H9 (cell line): Measurements from ENCODE around the gene EGFR. TPM values are rescaled to one million over a fixed set of nuclear protein-coding genes. Genes with fewer than 3 reads are reported as not detected.

Experiments
- DNase-seq: peaks from one replicate; pipeline ENCODE4 v3.0.0-alpha.2; 2017
- H2AFZ ChIP-seq: one replicate; pipeline ENCODE4 v1.6.1; 2013; ENCODE audit warnings: mild to moderate bottlenecking, low read length, control low read depth, moderate library complexity
- H2AK5ac ChIP-seq: 2 replicates; pipeline ENCODE4 v1.6.1; 2013; ENCODE audit warnings: low read length, control low read depth, mixed read lengths; ENCODE audit not compliant: insufficient read length
- H2BK120ac ChIP-seq: one replicate; pipeline ENCODE4 v1.6.1; 2013; ENCODE audit warnings: low read depth, mild to moderate bottlenecking, low read length, control low read depth, inconsistent platforms; ENCODE audit not compliant: poor library complexity, severe bottlenecking
- H2BK12ac ChIP-seq: 2 replicates; pipeline ENCODE4 v1.6.1; 2013; ENCODE audit warnings: low read length, control low read depth, mixed read lengths, low read depth; ENCODE audit not compliant: insufficient read length
- H2BK15ac ChIP-seq: 2 replicates; pipeline ENCODE4 v1.6.1; 2013; ENCODE audit warnings: low read depth, low read length, control low read depth
- H2BK20ac ChIP-seq: one replicate; pipeline ENCODE4 v1.6.1; 2013; ENCODE audit warnings: low read depth, mild to moderate bottlenecking, low read length, control low read depth, inconsistent platforms; ENCODE audit not compliant: poor library complexity, severe bottlenecking
- H2BK5ac ChIP-seq: 2 replicates; pipeline ENCODE4 v1.6.1; 2013; ENCODE audit warnings: low read length, control low read depth, mixed read lengths; ENCODE audit not compliant: insufficient read length
- H3K14ac ChIP-seq: 2 replicates; pipeline ENCODE4 v1.6.1; 2013; ENCODE audit warnings: low read length, control low read depth; ENCODE audit not compliant: insufficient read depth
- H3K18ac ChIP-seq: 2 replicates; pipeline ENCODE4 v1.6.1; 2013; ENCODE audit warnings: low read depth, mild to moderate bottlenecking, mixed read lengths, low read length, control low read depth; ENCODE audit not compliant: insufficient read length
- H3K23ac ChIP-seq: 2 replicates; pipeline ENCODE4 v1.6.1; 2013; ENCODE audit warnings: low read length, control low read depth, mixed read lengths, low read depth; ENCODE audit not compliant: insufficient read length
- H3K23me2 ChIP-seq: 2 replicates; pipeline ENCODE4 v1.6.1; 2013; ENCODE audit warnings: low read depth, mild to moderate bottlenecking, mixed read lengths, low read length, control low read depth; ENCODE audit not compliant: insufficient read length, poor library complexity, severe bottlenecking
- H3K27ac ChIP-seq: 2 replicates; pipeline ENCODE4 v1.5.1; 2013; ENCODE audit warnings: low read length, control low read depth, mixed read lengths, low read depth; ENCODE audit not compliant: insufficient read length
- H3K27me3 ChIP-seq: 2 replicates; pipeline ENCODE4 v1.6.1; 2013; ENCODE audit warnings: low read length, control low read depth, inconsistent platforms; ENCODE audit not compliant: insufficient read depth
- H3K4ac ChIP-seq: 2 replicates; pipeline ENCODE4 v1.6.1; 2013; ENCODE audit warnings: low read depth, mild to moderate bottlenecking, control low read depth, inconsistent platforms, low read length, moderate library complexity
- H3K4me1 ChIP-seq: 2 replicates; pipeline ENCODE4 v1.6.1; 2013; ENCODE audit warnings: low read length, control low read depth, inconsistent platforms; ENCODE audit not compliant: insufficient read depth
- H3K4me2 ChIP-seq: 2 replicates; pipeline ENCODE4 v1.6.1; 2013; ENCODE audit warnings: low read length, control low read depth, mixed read lengths; ENCODE audit not compliant: insufficient read length, insufficient read depth
- H3K56ac ChIP-seq: 2 replicates; pipeline ENCODE4 v1.6.1; 2013; ENCODE audit warnings: low read depth, mild to moderate bottlenecking, mixed read lengths, low read length, control low read depth; ENCODE audit not compliant: insufficient read length
- H3K79me1 ChIP-seq: 2 replicates; pipeline ENCODE4 v1.6.1; 2013; ENCODE audit warnings: low read depth, mild to moderate bottlenecking, moderate library complexity, low read length, control low read depth, inconsistent platforms; ENCODE audit not compliant: insufficient read depth, poor library complexity, severe bottlenecking
- H3K79me2 ChIP-seq: 2 replicates; pipeline ENCODE4 v1.6.1; 2013; ENCODE audit warnings: low read length, control low read depth, inconsistent platforms; ENCODE audit not compliant: insufficient read depth
- H3K9ac ChIP-seq: 2 replicates; pipeline ENCODE4 v1.6.1; 2013; ENCODE audit warnings: low read length, control low read depth, mixed read lengths; ENCODE audit not compliant: insufficient read length; ENCODE audit errors: extremely low read depth
- H3K9me3 ChIP-seq: one replicate; pipeline ENCODE4 v1.6.1; 2013; ENCODE audit warnings: low read depth, low read length, inconsistent platforms; ENCODE audit not compliant: control insufficient read depth
- H3T11ph ChIP-seq: one replicate; pipeline ENCODE4 v1.6.1; 2013; ENCODE audit warnings: mild to moderate bottlenecking, low read length, control low read depth, inconsistent platforms
- H4K20me1 ChIP-seq: one replicate; pipeline ENCODE4 v1.6.1; 2013; ENCODE audit not compliant: control insufficient read depth, insufficient read length, insufficient read depth
- H4K5ac ChIP-seq: 2 replicates; pipeline ENCODE4 v1.6.1; 2013; ENCODE audit warnings: low read depth, mild to moderate bottlenecking, mixed read lengths, low read length, control low read depth; ENCODE audit not compliant: insufficient read length
- H4K8ac ChIP-seq: replicated peaks from 2 replicates; pipeline ENCODE4 v1.6.1; 2013; ENCODE audit warnings: low read length, control low read depth, mixed read lengths, low read depth; ENCODE audit not compliant: insufficient read length
- H4K91ac ChIP-seq: 2 replicates; pipeline ENCODE4 v1.6.1; 2013; ENCODE audit warnings: low read depth, mild to moderate bottlenecking, moderate library complexity, mixed read lengths, low read length, control low read depth; ENCODE audit not compliant: insufficient read length
- H3K27ac Mint-ChIP-seq, 3 experiments: 2 replicates in 2 of 3; 3 replicates in 1 of 3; pipeline ENCODE4 v1.8.0; 2020 to 2021; ENCODE audit warnings: mixed read lengths in 3 of 3, mild to moderate bottlenecking in 1 of 3, moderate library complexity in 1 of 3
- H3K27me3 Mint-ChIP-seq: 2 replicates; pipeline ENCODE4 v1.8.0; 2021; ENCODE audit warnings: low read depth, mild to moderate bottlenecking, moderate library complexity, mixed read lengths
- H3K36me3 Mint-ChIP-seq, 3 experiments: 2 replicates in 2 of 3; 3 replicates in 1 of 3; pipeline ENCODE4 v1.8.0; 2020 to 2021; ENCODE audit warnings: low read depth in 3 of 3, mixed read lengths in 3 of 3; ENCODE audit not compliant: insufficient read depth in 1 of 3
- H3K4me1 Mint-ChIP-seq, 2 experiments: 2 replicates each; pipeline ENCODE4 v1.8.0; 2020; ENCODE audit warnings: mixed read lengths in 2 of 2
- H3K4me3 Mint-ChIP-seq, 2 experiments: 2 replicates in 1 of 2; 3 replicates in 1 of 2; pipeline ENCODE4 v1.8.0; 2020 to 2021; ENCODE audit warnings: mild to moderate bottlenecking in 2 of 2, mixed read lengths in 2 of 2, moderate library complexity in 1 of 2
- H3K9me3 Mint-ChIP-seq, 2 experiments: 2 replicates in 1 of 2; 3 replicates in 1 of 2; pipeline ENCODE4 v1.8.0; 2020; ENCODE audit warnings: mild to moderate bottlenecking in 2 of 2, mixed read lengths in 2 of 2, moderate library complexity in 1 of 2
- CTCF ChIP-seq: fragments of 200-600 bp; sonication (generic); conservative IDR thresholded peaks from 3 replicates; pipeline ENCODE4 v1.8.0; 2021; ENCODE audit warnings: antibody characterized with exemption, mild to moderate bottlenecking
- WGBS: extraction: QIAGEN DNeasy Blood & Tissue Kit; methylation state at CpG from one replicate; pipeline ENCODE4 v1.1.7; 2013; ENCODE audit warnings: missing lambda C conversion rate, low lambda C conversion rate, mixed read lengths; ENCODE audit not compliant: insufficient read length; ENCODE audit errors: extremely low coverage; 5-methylcytosine and 5-hydroxymethylcytosine counted together
- total RNA-seq: library from RNA; stranded (reverse); gene quantifications from 2 replicates; pipeline ENCODE4 v1.2.1, GENCODE V29; 2021

Gene EGFR
- total RNA-seq, 1 experiment from 2014 or later, result 3.3 TPM

GRCh38 chr7:55053651-55054571 is 35.1 kb downstream of the EGFR start:
- no peak overlapping the region for H4K91ac ChIP-seq
- no peak overlapping the region for H3K23ac ChIP-seq
- H3K79me2 ChIP-seq, result no peaks in the 10 kb centered on the region
- H4K20me1 ChIP-seq, result no peaks in the 10 kb centered on the region
- no peaks in the 10 kb centered on the region for H3K9me3 ChIP-seq
- H2BK20ac ChIP-seq, result no peak overlapping the region
- Mint-ChIP-seq H3K4me3 (no peak overlapping the region), H3K4me1 (peaks cover 6% of the 10 kb centered on the region in 2 experiments; a peak in 3 of 4 replicates), H3K9me3 (no peaks in the 10 kb centered on the region), H3K27me3 (no peaks in the 10 kb centered on the region; the same call in 1 of the 2 replicates), H3K27ac (peak overlapping the region in 1 of 3 experiments; percentile 51; a peak in 3 of 7 replicates), H3K36me3 (no peaks in the 10 kb centered on the region)
- H4K8ac ChIP-seq, result no peak overlapping the region
- no peak overlapping the region for H2BK5ac ChIP-seq
- H3K56ac ChIP-seq, result no peak overlapping the region
- no peak overlapping the region for H3K18ac ChIP-seq
- H2BK12ac ChIP-seq, result no peak overlapping the region
- H3T11ph ChIP-seq, result no peak overlapping the region
- no peak overlapping the region for H2BK120ac ChIP-seq
- H3K27ac ChIP-seq, result no peak overlapping the region
- no CpG with 5 or more reads among the region's 26 CpGs for WGBS
- DNase-seq, result no peak
- H3K79me1 ChIP-seq, result no peaks in the 10 kb centered on the region
- H2AFZ ChIP-seq, result no peak overlapping the region
- no peak overlapping the region for H3K4me2 ChIP-seq
- H3K4me1 ChIP-seq, result no peaks in the 10 kb centered on the region
- no peaks in the 10 kb centered on the region for H3K27me3 ChIP-seq
- no peak for TF ChIP-seq CTCF
- H3K14ac ChIP-seq, result no peak overlapping the region
- H4K5ac ChIP-seq, result no peak overlapping the region
- no peak overlapping the region for H2BK15ac ChIP-seq
- no peak overlapping the region for H3K9ac ChIP-seq
- no peak overlapping the region for H2AK5ac ChIP-seq
- H3K23me2 ChIP-seq, result no peaks in the 10 kb centered on the region
- no peak overlapping the region for H3K4ac ChIP-seq
